ENCODE results near the gene GPR162.

GPR162 gene

GRCh38 chr12:6821591-6822425, at the start of gene GPR162:
GPR162 (plus strand) TSS chr12:6821821; CDS start chr12:6823899, 2,078 bp downstream.
- peak; percentile 84 for DNase-seq (ENCODE audit: low spot score)

- DNase-seq (ENCODE audit: low spot score): no peak
Observed at GRCh38 chr12:6772331-6772695, 49.3 kb upstream of the GPR162 start, which contains the start of gene LAG3. LAG3 (plus strand) TSS chr12:6772520; CDS start chr12:6772853, 333 bp downstream.

GRCh38 chr12:6772726-6773589, 48.7 kb upstream of the GPR162 start:
- DNase-seq (ENCODE audit: low spot score): no peak

- DNase-seq (ENCODE audit: low spot score): no peak
Observed at GRCh38 chr12:6773590-6774351, 47.9 kb upstream of the GPR162 start.

GRCh38 chr12:6774499-6775062, 47.0 kb upstream of the GPR162 start:
- DNase-seq (ENCODE audit: low spot score): no peak

- no peak for DNase-seq (ENCODE audit: low spot score)
Observed at GRCh38 chr12:6775185-6776174, 46.1 kb upstream of the GPR162 start.

GRCh38 chr12:6777386-6777785, 44.2 kb upstream of the GPR162 start:
- DNase-seq (ENCODE audit: low spot score): no peak

- DNase-seq (ENCODE audit: low spot score): peak; percentile 48
Observed at GRCh38 chr12:6778217-6778573, 43.4 kb upstream of the GPR162 start.

GRCh38 chr12:6778574-6779550, 42.8 kb upstream of the GPR162 start:
- peak; percentile 92 for DNase-seq (ENCODE audit: low spot score)

- DNase-seq (ENCODE audit: low spot score): no peak
Observed at GRCh38 chr12:6779708-6780432, 41.8 kb upstream of the GPR162 start.

- DNase-seq (ENCODE audit: low spot score): no peak
Observed at GRCh38 chr12:6780573-6780972, 41.0 kb upstream of the GPR162 start.

GRCh38 chr12:6782119-6782518, 39.5 kb upstream of the GPR162 start:
- no peak for DNase-seq (ENCODE audit: low spot score)

- DNase-seq (ENCODE audit: low spot score): no peak
Observed at GRCh38 chr12:6782850-6783566, 38.6 kb upstream of the GPR162 start.

GRCh38 chr12:6783828-6784227, 37.8 kb upstream of the GPR162 start:
- no peak for DNase-seq (ENCODE audit: low spot score)

GRCh38 chr12:6784296-6784695, 37.3 kb upstream of the GPR162 start:
- no peak for DNase-seq (ENCODE audit: low spot score)

- no peak for DNase-seq (ENCODE audit: low spot score)
Observed at GRCh38 chr12:6784761-6785160, 36.9 kb upstream of the GPR162 start.

GRCh38 chr12:6786416-6787094, 35.1 kb upstream of the GPR162 start:
- no peak for DNase-seq (ENCODE audit: low spot score)

GRCh38 chr12:6787309-6787708, 34.3 kb upstream of the GPR162 start:
- no peak for DNase-seq (ENCODE audit: low spot score)

All from AG20443 (cell line).